Forelimb muscle (tissue), 1 donor: Measurements from ENCODE around the gene CPT1A. TPM values are rescaled to one million over a fixed set of nuclear protein-coding genes. Genes with fewer than 3 reads are reported as not detected.

Experiments used
- DNase-seq: peaks from one replicate; pipeline ENCODE4 v3.0.0-alpha.2; 2013; ENCODE audit warnings: low read depth
- polyA plus RNA-seq: library from polyadenylated mRNA; unstranded; fragments of 120-200 nt; gene quantifications from one replicate; pipeline ENCODE4 v1.2.1, GENCODE V29; 2013; ENCODE audit not compliant: insufficient read length

The CPT1A gene
- polyA plus RNA-seq, 1 donor, result 9.7 TPM

GRCh38 chr11:68798221-68798813 lies 43.4 kb downstream of the CPT1A start:
- DNase-seq, result no peak

- no peak for DNase-seq
Observed at GRCh38 chr11:68796801-68797200, 44.9 kb downstream of the CPT1A start.

GRCh38 chr11:68792400-68792966 lies 49.2 kb downstream of the CPT1A start:
- no peak for DNase-seq

- no peak for DNase-seq
Observed at GRCh38 chr11:68784653-68785052, 57.1 kb downstream of the CPT1A start.

GRCh38 chr11:68783216-68783821 lies 58.4 kb downstream of the CPT1A start:
- DNase-seq, result no peak

- DNase-seq, result no peak
Observed at GRCh38 chr11:68782711-68783110, 59.0 kb downstream of the CPT1A start.

GRCh38 chr11:68780829-68781228 lies 60.9 kb downstream of the CPT1A start:
- DNase-seq, result no peak

- no peak for DNase-seq
Observed at GRCh38 chr11:68778205-68778604, 63.5 kb downstream of the CPT1A start.

GRCh38 chr11:68776442-68777235 lies 65.1 kb downstream of the CPT1A start:
- DNase-seq, result no peak

- no peak for DNase-seq
Observed at GRCh38 chr11:68775951-68776388, 65.7 kb downstream of the CPT1A start.

- DNase-seq, result no peak
Observed at GRCh38 chr11:68774194-68774585, 67.5 kb downstream of the CPT1A start.

- no peak for DNase-seq
Observed at GRCh38 chr11:68773521-68774193, 68.1 kb downstream of the CPT1A start.

GRCh38 chr11:68772936-68773335 lies 68.8 kb downstream of the CPT1A start:
- DNase-seq, result no peak

- DNase-seq, result no peak
Observed at GRCh38 chr11:68770781-68771180, 70.9 kb downstream of the CPT1A start.

GRCh38 chr11:68767672-68768071 lies 74.0 kb downstream of the CPT1A start:
- no peak for DNase-seq

- DNase-seq, result no peak
Observed at GRCh38 chr11:68766786-68767185, 74.9 kb downstream of the CPT1A start.

GRCh38 chr11:68764746-68765145 lies 77.0 kb downstream of the CPT1A start:
- DNase-seq, result no peak

- no peak for DNase-seq
Observed at GRCh38 chr11:68763926-68764657, 77.6 kb downstream of the CPT1A start.

GRCh38 chr11:68763181-68763721 lies 78.5 kb downstream of the CPT1A start:
- no peak for DNase-seq

GRCh38 chr11:68762481-68762880 lies 79.2 kb downstream of the CPT1A start:
- no peak for DNase-seq

GRCh38 chr11:68761801-68762200 lies 79.9 kb downstream of the CPT1A start:
- no peak for DNase-seq
